Measurements from ENCODE around the gene PPFIA1.

PPFIA1 gene

GRCh38 chr11:70312401-70313357 is 42.2 kb downstream of the PPFIA1 start:
- no peak overlapping the region for H3K4me3 ChIP-seq (ENCODE audit: low read depth in 1 of 2, low read length in 1 of 2)
- peak overlapping the region; percentile 83 for H3K27ac ChIP-seq
- H3K27me3 ChIP-seq = no peaks in the 10 kb centered on the region
- peaks cover 27% of the 10 kb centered on the region for H3K36me3 ChIP-seq
- no peak for TF ChIP-seq CTCF (IDR thresholded peaks at IDR 0.05)
- peaks cover 44% of the 10 kb centered on the region in 2 experiments for H3K4me1 ChIP-seq (ENCODE audit: control insufficient read depth in 1 of 2, insufficient read depth in 1 of 2, low read depth in 1 of 2, low read length in 1 of 2)
- no peaks in the 10 kb centered on the region for H3K9me3 ChIP-seq

GRCh38 chr11:70313945-70314344 is 43.5 kb downstream of the PPFIA1 start:
- Histone ChIP-seq H3K4me3 (ENCODE audit: low read depth in 1 of 2, low read length in 1 of 2) (no peak overlapping the region), H3K4me1 (ENCODE audit: control insufficient read depth in 1 of 2, insufficient read depth in 1 of 2, low read depth in 1 of 2, low read length in 1 of 2) (peaks cover 57% of the 10 kb centered on the region in 2 experiments), H3K9me3 (no peaks in the 10 kb centered on the region), H3K27me3 (no peaks in the 10 kb centered on the region), H3K36me3 (peaks cover 23% of the 10 kb centered on the region), H3K27ac (peak overlapping the region; percentile 83)
- no peak for TF ChIP-seq CTCF (IDR thresholded peaks at IDR 0.05)

- Histone ChIP-seq H3K4me1 (ENCODE audit: control insufficient read depth in 1 of 2, insufficient read depth in 1 of 2, low read depth in 1 of 2, low read length in 1 of 2) (peaks cover 58 to 59% of the 10 kb centered on the region in 2 experiments), H3K36me3 (peaks cover 27% of the 10 kb centered on the region), H3K27ac (peak overlapping the region; percentile 83), H3K9me3 (no peaks in the 10 kb centered on the region), H3K27me3 (no peaks in the 10 kb centered on the region), H3K4me3 (ENCODE audit: low read depth in 1 of 2, low read length in 1 of 2) (peak overlapping the region in 1 of 2 experiments; percentile 56)
- no peak for TF ChIP-seq CTCF (IDR thresholded peaks at IDR 0.05)
Observed at GRCh38 chr11:70314730-70315129, 44.2 kb downstream of the PPFIA1 start.

- Histone ChIP-seq H3K27ac (peak overlapping the region; percentile 83), H3K9me3 (no peaks in the 10 kb centered on the region), H3K4me3 (ENCODE audit: low read depth in 1 of 2, low read length in 1 of 2) (peak overlapping the region; percentile 55 to 56), H3K36me3 (peaks cover 37% of the 10 kb centered on the region), H3K27me3 (no peaks in the 10 kb centered on the region), H3K4me1 (ENCODE audit: control insufficient read depth in 1 of 2, insufficient read depth in 1 of 2, low read depth in 1 of 2, low read length in 1 of 2) (peaks cover 58 to 59% of the 10 kb centered on the region in 2 experiments)
- TF ChIP-seq CTCF (IDR thresholded peaks at IDR 0.05) = no peak
Observed at GRCh38 chr11:70315716-70316115, 45.2 kb downstream of the PPFIA1 start.

- Histone ChIP-seq H3K36me3 (peaks cover 48% of the 10 kb centered on the region), H3K27me3 (no peaks in the 10 kb centered on the region), H3K4me3 (ENCODE audit: low read depth in 1 of 2, low read length in 1 of 2) (no peak overlapping the region), H3K27ac (peak overlapping the region; percentile 83), H3K4me1 (ENCODE audit: control insufficient read depth in 1 of 2, insufficient read depth in 1 of 2, low read depth in 1 of 2, low read length in 1 of 2) (peaks cover 58 to 59% of the 10 kb centered on the region in 2 experiments), H3K9me3 (no peaks in the 10 kb centered on the region)
- no peak for TF ChIP-seq CTCF (IDR thresholded peaks at IDR 0.05)
Observed at GRCh38 chr11:70317581-70318305, 47.3 kb downstream of the PPFIA1 start.
